ENCODE measurements around the gene PCDH17. TPM values are rescaled to one million over a fixed set of nuclear protein-coding genes. Genes with fewer than 3 reads are reported as not detected.

Gene PCDH17
- total and polyA plus RNA-seq, 2 of the 4 experiments (the other 2 are of a cell fraction), result under 0.01 TPM; not detected in 1

- no peak overlapping the region for H3K14ac ChIP-seq (replicated peaks; ENCODE audit: low read depth, low read length)
- H3K4me2 ChIP-seq (ENCODE audit: low read depth, low read length), result no peak overlapping the region
- no peak overlapping the region for H2AK9ac ChIP-seq (replicated peaks; ENCODE audit: low read depth, low read length, poor library complexity)
- in situ Hi-C loops (cut with MboI; ENCODE audit: low sequenced_read_pairs) (no loop called here), dilution Hi-C loops (cut with HindIII; ENCODE audit: low sequenced_read_pairs, unreplicated experiment) (no loop called here), intact Hi-C loops (cut with micrococcal nuclease) (no loop called here)
- H2AK5ac ChIP-seq (ENCODE audit: low read depth, low read length), result no peak overlapping the region
- BruUV-seq (replicated peaks), result no TSS peak
- H3K4me3 ChIP-seq (ENCODE audit: insufficient read depth, low read depth, low read length), result no peak overlapping the region
- ChIA-PET CTCF (no interaction called here), POLR2A (ENCODE audit: unreplicated experiment) (no interaction called here)
- no peak overlapping the region for H3K9ac ChIP-seq (ENCODE audit: low read depth, low read length)
- H3K4me1 ChIP-seq (ENCODE audit: control insufficient read depth, insufficient read depth, low read length), result no peaks in the 10 kb centered on the region
- H2BK15ac ChIP-seq (ENCODE audit: low read depth, low read length), result no peak overlapping the region
- no peaks in the 10 kb centered on the region for H3K79me1 ChIP-seq (ENCODE audit: low read depth in 1 of 2, low read length in 2 of 2)
- no peaks in the 10 kb centered on the region for H3K9me3 ChIP-seq (ENCODE audit: control insufficient read depth, insufficient read depth, low read length)
- H4K8ac ChIP-seq (ENCODE audit: low read depth in 2 of 2, low read length in 2 of 2), result no peak overlapping the region
- H2BK5ac ChIP-seq (ENCODE audit: low read depth, low read length, poor library complexity, severe bottlenecking), result no peak overlapping the region
- no peak for DNase-seq
- no peak overlapping the region for H3K18ac ChIP-seq (ENCODE audit: low read depth, low read length)
- H3K9me1 ChIP-seq (ENCODE audit: insufficient read depth, low read length), result no peaks in the 10 kb centered on the region
- no peak overlapping the region for H3K56ac ChIP-seq (ENCODE audit: extremely low read depth, insufficient read depth, low read length)
- no peak for ATAC-seq (ENCODE audit: low read depth)
- no peaks in the 10 kb centered on the region for H3K36me3 ChIP-seq (ENCODE audit: control insufficient read depth, insufficient read depth, low read length)
- no peak overlapping the region for H3K23ac ChIP-seq (ENCODE audit: low read depth, low read length)
- no peak overlapping the region for H3K27ac ChIP-seq (ENCODE audit: insufficient read depth, low read length)
- no peak overlapping the region for H3K4ac ChIP-seq (ENCODE audit: low read depth, low read length)
- H4K20me1 ChIP-seq (ENCODE audit: insufficient read depth, low read length), result no peaks in the 10 kb centered on the region
- H2AFZ ChIP-seq (replicated peaks; ENCODE audit: low read length, poor library complexity), result no peak overlapping the region
- no peak overlapping the region for H4K91ac ChIP-seq (ENCODE audit: insufficient read depth, low read depth, low read length)
- TF ChIP-seq MXI1 (IDR thresholded peaks at IDR 0.05; ENCODE audit: borderline replicate concordance, low read depth, low read length), result no peak
- TF ChIP-seq, protein P1, sequence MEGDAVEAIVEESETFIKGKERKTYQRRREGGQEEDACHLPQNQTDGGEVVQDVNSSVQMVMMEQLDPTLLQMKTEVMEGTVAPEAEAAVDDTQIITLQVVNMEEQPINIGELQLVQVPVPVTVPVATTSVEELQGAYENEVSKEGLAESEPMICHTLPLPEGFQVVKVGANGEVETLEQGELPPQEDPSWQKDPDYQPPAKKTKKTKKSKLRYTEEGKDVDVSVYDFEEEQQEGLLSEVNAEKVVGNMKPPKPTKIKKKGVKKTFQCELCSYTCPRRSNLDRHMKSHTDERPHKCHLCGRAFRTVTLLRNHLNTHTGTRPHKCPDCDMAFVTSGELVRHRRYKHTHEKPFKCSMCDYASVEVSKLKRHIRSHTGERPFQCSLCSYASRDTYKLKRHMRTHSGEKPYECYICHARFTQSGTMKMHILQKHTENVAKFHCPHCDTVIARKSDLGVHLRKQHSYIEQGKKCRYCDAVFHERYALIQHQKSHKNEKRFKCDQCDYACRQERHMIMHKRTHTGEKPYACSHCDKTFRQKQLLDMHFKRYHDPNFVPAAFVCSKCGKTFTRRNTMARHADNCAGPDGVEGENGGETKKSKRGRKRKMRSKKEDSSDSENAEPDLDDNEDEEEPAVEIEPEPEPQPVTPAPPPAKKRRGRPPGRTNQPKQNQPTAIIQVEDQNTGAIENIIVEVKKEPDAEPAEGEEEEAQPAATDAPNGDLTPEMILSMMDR (conservative IDR thresholded peaks at IDR 0.05; ENCODE audit: low read depth, low read length), result no peak
- no peak for TF ChIP-seq NFE2L2 (IDR thresholded peaks at IDR 0.05; ENCODE audit: low read depth, low read length)
- no peak for TF ChIP-seq BHLHE40 (IDR thresholded peaks at IDR 0.05; ENCODE audit: low read depth, low read length)
- no peak for TF ChIP-seq CHD1 (IDR thresholded peaks at IDR 0.05; ENCODE audit: low read depth, low read length)
- TF ChIP-seq, protein P2, sequence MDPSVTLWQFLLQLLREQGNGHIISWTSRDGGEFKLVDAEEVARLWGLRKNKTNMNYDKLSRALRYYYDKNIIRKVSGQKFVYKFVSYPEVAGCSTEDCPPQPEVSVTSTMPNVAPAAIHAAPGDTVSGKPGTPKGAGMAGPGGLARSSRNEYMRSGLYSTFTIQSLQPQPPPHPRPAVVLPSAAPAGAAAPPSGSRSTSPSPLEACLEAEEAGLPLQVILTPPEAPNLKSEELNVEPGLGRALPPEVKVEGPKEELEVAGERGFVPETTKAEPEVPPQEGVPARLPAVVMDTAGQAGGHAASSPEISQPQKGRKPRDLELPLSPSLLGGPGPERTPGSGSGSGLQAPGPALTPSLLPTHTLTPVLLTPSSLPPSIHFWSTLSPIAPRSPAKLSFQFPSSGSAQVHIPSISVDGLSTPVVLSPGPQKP (IDR thresholded peaks at IDR 0.05; ENCODE audit: borderline replicate concordance, low read depth, low read length), result no peak
- TF ChIP-seq FOS (IDR thresholded peaks at IDR 0.05; ENCODE audit: low read depth, low read length), result no peak
- TF ChIP-seq SMC3 (IDR thresholded peaks at IDR 0.05; ENCODE audit: low read depth, low read length), result no peak
- TF ChIP-seq CEBPB (IDR thresholded peaks at IDR 0.05; ENCODE audit: low read depth, low read length), result no peak
- H2BK20ac ChIP-seq (ENCODE audit: low read depth, low read length), result no peak overlapping the region
- H2BK120ac ChIP-seq (ENCODE audit: low read depth, low read length), result no peak overlapping the region
- no CpG with 5 or more reads among the region's 5 CpGs for WGBS, 2 experiments (ENCODE audit: extremely low coverage in 2 of 2, insufficient read length in 1 of 2)
- no peaks in the 10 kb centered on the region for H3K27me3 ChIP-seq (ENCODE audit: control insufficient read depth, insufficient read depth, low read length)
- H4K5ac ChIP-seq (ENCODE audit: low read depth, low read length), result no peak overlapping the region
These were observed 19.6 kb upstream of the PCDH17 start for GRCh38 chr13:57611969-57612368.
